GM13977 (cell line): ENCODE data around the gene KLF18.

Source experiments
- DNase-seq: peaks from one replicate; pipeline ENCODE4 v3.0.0; 2012; ENCODE audit warnings: low spot score
- CTCF ChIP-seq: IDR thresholded peaks from 2 replicates; pipeline ENCODE4 v1.5.1; 2012; ENCODE audit warnings: mild to moderate bottlenecking, control low read depth; ENCODE audit not compliant: insufficient read depth; ENCODE audit errors: extremely low read depth, missing control alignments
- in situ Hi-C: fragments of 300-500 bp; cut with MboI; formaldehyde crosslinking; loops from one replicate; pipeline ENCODE4 v1.12.0; 2022; ENCODE audit warnings: low sequenced_read_pairs, low pct_unique_long_range_greater_than_20kb, mixed read lengths, inconsistent platforms; ENCODE audit not compliant: unreplicated experiment

Gene KLF18

GRCh38 chr1:44141531-44141930 is at the start of gene KLF18:
Gene KLF18 (minus strand): TSS chr1:44141631. CDS start chr1:44141631, 0 bp downstream.
- in situ Hi-C loops = no loop called here
- no peak for DNase-seq
- TF ChIP-seq CTCF = no peak

- in situ Hi-C loops = no loop called here
- TF ChIP-seq CTCF = no peak
- no peak for DNase-seq
These were observed 33.2 kb upstream of the KLF18 start for GRCh38 chr1:44174630-44175029.

GRCh38 chr1:44170281-44170823 is 28.9 kb upstream of the KLF18 start:
- TF ChIP-seq CTCF = no peak
- DNase-seq = no peak
- in situ Hi-C loops = no loop called here

- no peak for DNase-seq
These were observed 27.2 kb upstream of the KLF18 start for GRCh38 chr1:44168520-44169098.

GRCh38 chr1:44161546-44161945 is 20.1 kb upstream of the KLF18 start:
- no peak for TF ChIP-seq CTCF
- no peak for DNase-seq
- in situ Hi-C loops = no loop called here

More at GRCh38 chr1:44168520-44169098, 27.2 kb upstream of the KLF18 start:
- in situ Hi-C loops = no loop called here
- no peak for TF ChIP-seq CTCF

- TF ChIP-seq CTCF = no peak
- in situ Hi-C loops = no loop called here
- DNase-seq = no peak
These were observed 17.4 kb upstream of the KLF18 start for GRCh38 chr1:44158871-44159270.
